WTC11 (cell line): Measurements from ENCODE around the gene AK3. TPM values are rescaled to one million over a fixed set of nuclear protein-coding genes. Genes with fewer than 3 reads are reported as not detected.

Experiments used
- ATAC-seq: fragments of 200-7000 bp; cut with Tn5 transposase; 2 replicates; pipeline ENCODE4 v1.10.0; 2021; ENCODE audit warnings: mild to moderate bottlenecking, moderate library complexity
- CTCF ChIA-PET: fragments of 300-600 bp; sonication (Branson Sonifier 250); formaldehyde crosslinking; loops from one replicate; lab custom pipeline; 2021; ENCODE audit warnings: antibody characterized with exemption; lab: Charles Lee
- POLR2A ChIA-PET: fragments of 350-600 bp; sonication (Branson Sonifier 250); formaldehyde crosslinking; loops from one replicate; lab custom pipeline; 2021; ENCODE audit warnings: antibody characterized with exemption; lab: Charles Lee
- DNase-seq: peaks from one replicate; pipeline ENCODE4 v3.0.0; 2021; ENCODE audit warnings: low spot score
- H3K27ac Mint-ChIP-seq: 2 replicates; pipeline ENCODE4 v1.8.0; 2021; ENCODE audit warnings: mixed read lengths
- H3K27me3 Mint-ChIP-seq: 2 replicates; pipeline ENCODE4 v1.8.0; 2021; ENCODE audit warnings: low read depth, mild to moderate bottlenecking, moderate library complexity, mixed read lengths
- H3K36me3 Mint-ChIP-seq: 2 replicates; pipeline ENCODE4 v1.8.0; 2021; ENCODE audit warnings: mixed read lengths
- H3K4me1 Mint-ChIP-seq: 2 replicates; pipeline ENCODE4 v1.8.0; 2022; ENCODE audit warnings: mixed read lengths
- H3K4me3 Mint-ChIP-seq: 2 replicates; pipeline ENCODE4 v1.8.0; 2021; ENCODE audit warnings: mild to moderate bottlenecking, moderate library complexity, mixed read lengths
- H3K9me3 Mint-ChIP-seq: 2 replicates; pipeline ENCODE4 v1.8.0; 2021; ENCODE audit warnings: mixed read lengths
- AFF4 ChIP-seq: sonication (generic); formaldehyde crosslinking; IDR thresholded peaks from 2 replicates; pipeline ENCODE4 v1.8.1; 2023; ENCODE audit warnings: mild to moderate bottlenecking, missing genetic modification reagents, borderline replicate concordance
- E2F5 ChIP-seq: sonication (generic); formaldehyde crosslinking; IDR thresholded peaks from 2 replicates; pipeline ENCODE4 v1.8.1; 2022; ENCODE audit warnings: mild to moderate bottlenecking, moderate library complexity, missing genetic modification reagents
- FOXJ3 ChIP-seq: sonication (generic); formaldehyde crosslinking; IDR thresholded peaks from 2 replicates; pipeline ENCODE4 v1.9.0; 2021; ENCODE audit warnings: missing genetic modification reagents, mild to moderate bottlenecking, borderline replicate concordance
- NFYB ChIP-seq: sonication (generic); formaldehyde crosslinking; conservative IDR thresholded peaks from 2 replicates; pipeline ENCODE4 v1.8.0; 2022; ENCODE audit warnings: low read depth, missing genetic modification reagents
- NR2C2 ChIP-seq: sonication (generic); formaldehyde crosslinking; IDR thresholded peaks from 2 replicates; pipeline ENCODE4 v1.8.0; 2022; ENCODE audit warnings: mild to moderate bottlenecking, missing genetic modification reagents
- RORB ChIP-seq: fragments of 250-450 bp; sonication (Bioruptor Pico); IDR thresholded peaks from 2 replicates; pipeline ENCODE4 v1.9.0; 2021; ENCODE audit warnings: mild to moderate bottlenecking
- TCF7 ChIP-seq: sonication (generic); formaldehyde crosslinking; IDR thresholded peaks from 2 replicates; pipeline ENCODE4 v1.8.0; 2022; ENCODE audit warnings: mild to moderate bottlenecking, low read depth, missing genetic modification reagents, moderate library complexity
- TEAD4 ChIP-seq: sonication (generic); formaldehyde crosslinking; IDR thresholded peaks from 2 replicates; pipeline ENCODE4 v1.8.0; 2022; ENCODE audit warnings: mild to moderate bottlenecking, missing genetic modification reagents
- total RNA-seq: library from RNA; stranded (reverse); gene quantifications from 3 replicates; pipeline ENCODE4 v1.2.3, GENCODE V29; 2021
- TF ChIP-seq, protein P1 (sequence below): sonication (generic); formaldehyde crosslinking; IDR thresholded peaks from 2 replicates; pipeline ENCODE4 v1.8.0; 2022; ENCODE audit warnings: mild to moderate bottlenecking, missing genetic modification reagents
- TF ChIP-seq, protein P2 (sequence below): fragments of 250-450 bp; sonication (Bioruptor Pico); IDR thresholded peaks from 2 replicates; pipeline ENCODE4 v1.8.0; 2021; ENCODE audit warnings: mild to moderate bottlenecking
- TF ChIP-seq, protein P3 (sequence below): sonication (generic); formaldehyde crosslinking; IDR thresholded peaks from 2 replicates; pipeline ENCODE4 v1.8.0; 2023; ENCODE audit warnings: missing genetic modification reagents, mild to moderate bottlenecking, borderline replicate concordance
- TF ChIP-seq, protein P4 (sequence below): sonication (generic); formaldehyde crosslinking; IDR thresholded peaks from 2 replicates; pipeline ENCODE4 v1.8.0; 2022; ENCODE audit warnings: mild to moderate bottlenecking, missing genetic modification reagents
- TF ChIP-seq, protein P5 (sequence below): sonication (generic); formaldehyde crosslinking; IDR thresholded peaks from 2 replicates; pipeline ENCODE4 v1.8.1; 2022; ENCODE audit warnings: mild to moderate bottlenecking, missing genetic modification reagents, moderate library complexity, borderline replicate concordance

AK3 gene
- total RNA-seq, 1 experiment from 2014 or later = 28.5 TPM

GRCh38 chr9:4661611-4662010, 79.4 kb downstream of the AK3 start:
- ChIA-PET CTCF (interaction anchor here (0.7 to 1.8 kb wide), 7 partner anchors 15 to 211 kb away, joined by 3 to 13 read pairs (median 4); partner anchors contain the start of genes AK3 and CDC37L1), POLR2A (interaction anchor here (3.4 kb wide), 1 partner anchor 18 kb away, joined by 14 read pairs; the partner anchor contains the start of gene CDC37L1)
- Mint-ChIP-seq H3K4me1 (peaks cover 65% of the 10 kb centered on the region), H3K36me3 (peaks cover 5% of the 10 kb centered on the region), H3K27me3 (no peaks in the 10 kb centered on the region), H3K9me3 (peaks cover 5% of the 10 kb centered on the region; the same call in 1 of the 2 replicates), H3K4me3 (peak overlapping the region; percentile 82), H3K27ac (peak overlapping the region; percentile 71)
- ATAC-seq (peak; percentile 1; the same call in 1 of the 2 replicates), DNase-seq (no peak)
- TF ChIP-seq NFYB (CRISPR knock-in tag) = no peak
- TF ChIP-seq TCF7 (CRISPR knock-in tag) = no peak
- TF ChIP-seq, protein P1, sequence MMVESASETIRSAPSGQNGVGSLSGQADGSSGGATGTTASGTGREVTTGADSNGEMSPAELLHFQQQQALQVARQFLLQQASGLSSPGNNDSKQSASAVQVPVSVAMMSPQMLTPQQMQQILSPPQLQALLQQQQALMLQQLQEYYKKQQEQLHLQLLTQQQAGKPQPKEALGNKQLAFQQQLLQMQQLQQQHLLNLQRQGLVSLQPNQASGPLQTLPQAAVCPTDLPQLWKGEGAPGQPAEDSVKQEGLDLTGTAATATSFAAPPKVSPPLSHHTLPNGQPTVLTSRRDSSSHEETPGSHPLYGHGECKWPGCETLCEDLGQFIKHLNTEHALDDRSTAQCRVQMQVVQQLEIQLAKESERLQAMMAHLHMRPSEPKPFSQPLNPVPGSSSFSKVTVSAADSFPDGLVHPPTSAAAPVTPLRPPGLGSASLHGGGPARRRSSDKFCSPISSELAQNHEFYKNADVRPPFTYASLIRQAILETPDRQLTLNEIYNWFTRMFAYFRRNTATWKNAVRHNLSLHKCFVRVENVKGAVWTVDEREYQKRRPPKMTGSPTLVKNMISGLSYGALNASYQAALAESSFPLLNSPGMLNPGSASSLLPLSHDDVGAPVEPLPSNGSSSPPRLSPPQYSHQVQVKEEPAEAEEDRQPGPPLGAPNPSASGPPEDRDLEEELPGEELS (CRISPR knock-in tag) = no peak
- TF ChIP-seq FOXJ3 (CRISPR knock-in tag) = no peak
- no peak for TF ChIP-seq TEAD4 (CRISPR knock-in tag)
- no peak for TF ChIP-seq AFF4 (CRISPR knock-in tag)
- TF ChIP-seq, protein P2, sequence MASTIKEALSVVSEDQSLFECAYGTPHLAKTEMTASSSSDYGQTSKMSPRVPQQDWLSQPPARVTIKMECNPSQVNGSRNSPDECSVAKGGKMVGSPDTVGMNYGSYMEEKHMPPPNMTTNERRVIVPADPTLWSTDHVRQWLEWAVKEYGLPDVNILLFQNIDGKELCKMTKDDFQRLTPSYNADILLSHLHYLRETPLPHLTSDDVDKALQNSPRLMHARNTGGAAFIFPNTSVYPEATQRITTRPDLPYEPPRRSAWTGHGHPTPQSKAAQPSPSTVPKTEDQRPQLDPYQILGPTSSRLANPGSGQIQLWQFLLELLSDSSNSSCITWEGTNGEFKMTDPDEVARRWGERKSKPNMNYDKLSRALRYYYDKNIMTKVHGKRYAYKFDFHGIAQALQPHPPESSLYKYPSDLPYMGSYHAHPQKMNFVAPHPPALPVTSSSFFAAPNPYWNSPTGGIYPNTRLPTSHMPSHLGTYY = no peak
- TF ChIP-seq NR2C2 (CRISPR knock-in tag) = no peak

DNA sequence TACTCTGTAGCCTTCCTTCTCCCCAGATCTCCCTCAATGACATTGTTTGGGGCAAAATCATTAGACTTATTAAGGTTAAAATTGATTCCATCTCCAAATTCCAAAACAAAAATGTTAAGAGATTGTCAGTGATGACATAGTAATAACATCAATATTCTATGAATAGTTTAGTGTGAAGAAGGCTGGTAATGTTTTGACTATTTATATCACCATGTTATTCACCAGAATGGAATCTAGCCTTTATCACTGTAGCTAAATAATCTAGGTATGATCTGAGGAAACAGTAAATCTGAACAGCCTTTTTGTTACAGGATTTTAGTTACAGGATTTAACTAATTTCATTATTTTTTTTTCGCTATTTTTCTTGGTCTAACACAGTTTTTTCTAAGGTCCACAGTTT, 79.8 kb downstream of the AK3 start:
- H3K4me1 Mint-ChIP-seq = peaks cover 65% of the 10 kb centered on the region
- peaks cover 5% of the 10 kb centered on the region; the same call in 1 of the 2 replicates for H3K9me3 Mint-ChIP-seq
- DNase-seq (no peak), ATAC-seq (no peak)
- peak overlapping the region; percentile 71; the same call in 1 of the 2 replicates for H3K27ac Mint-ChIP-seq
- ChIA-PET CTCF (interaction anchor here (1.0 to 1.8 kb wide), 3 partner anchors 18 to 170 kb away, joined by 4 to 13 read pairs (median 8); partner anchors contain the start of gene CDC37L1), POLR2A (interaction anchor here (3.4 kb wide), 1 partner anchor 18 kb away, joined by 14 read pairs; the partner anchor contains the start of gene CDC37L1)
- H3K36me3 Mint-ChIP-seq = peaks cover 5% of the 10 kb centered on the region
- peak overlapping the region; percentile 82 for H3K4me3 Mint-ChIP-seq
- no peaks in the 10 kb centered on the region for H3K27me3 Mint-ChIP-seq
- no peak for TF ChIP-seq E2F5 (CRISPR knock-in tag)
- no peak for TF ChIP-seq RORB
- no peak for TF ChIP-seq AFF4 (CRISPR knock-in tag)
- TF ChIP-seq, protein P3, sequence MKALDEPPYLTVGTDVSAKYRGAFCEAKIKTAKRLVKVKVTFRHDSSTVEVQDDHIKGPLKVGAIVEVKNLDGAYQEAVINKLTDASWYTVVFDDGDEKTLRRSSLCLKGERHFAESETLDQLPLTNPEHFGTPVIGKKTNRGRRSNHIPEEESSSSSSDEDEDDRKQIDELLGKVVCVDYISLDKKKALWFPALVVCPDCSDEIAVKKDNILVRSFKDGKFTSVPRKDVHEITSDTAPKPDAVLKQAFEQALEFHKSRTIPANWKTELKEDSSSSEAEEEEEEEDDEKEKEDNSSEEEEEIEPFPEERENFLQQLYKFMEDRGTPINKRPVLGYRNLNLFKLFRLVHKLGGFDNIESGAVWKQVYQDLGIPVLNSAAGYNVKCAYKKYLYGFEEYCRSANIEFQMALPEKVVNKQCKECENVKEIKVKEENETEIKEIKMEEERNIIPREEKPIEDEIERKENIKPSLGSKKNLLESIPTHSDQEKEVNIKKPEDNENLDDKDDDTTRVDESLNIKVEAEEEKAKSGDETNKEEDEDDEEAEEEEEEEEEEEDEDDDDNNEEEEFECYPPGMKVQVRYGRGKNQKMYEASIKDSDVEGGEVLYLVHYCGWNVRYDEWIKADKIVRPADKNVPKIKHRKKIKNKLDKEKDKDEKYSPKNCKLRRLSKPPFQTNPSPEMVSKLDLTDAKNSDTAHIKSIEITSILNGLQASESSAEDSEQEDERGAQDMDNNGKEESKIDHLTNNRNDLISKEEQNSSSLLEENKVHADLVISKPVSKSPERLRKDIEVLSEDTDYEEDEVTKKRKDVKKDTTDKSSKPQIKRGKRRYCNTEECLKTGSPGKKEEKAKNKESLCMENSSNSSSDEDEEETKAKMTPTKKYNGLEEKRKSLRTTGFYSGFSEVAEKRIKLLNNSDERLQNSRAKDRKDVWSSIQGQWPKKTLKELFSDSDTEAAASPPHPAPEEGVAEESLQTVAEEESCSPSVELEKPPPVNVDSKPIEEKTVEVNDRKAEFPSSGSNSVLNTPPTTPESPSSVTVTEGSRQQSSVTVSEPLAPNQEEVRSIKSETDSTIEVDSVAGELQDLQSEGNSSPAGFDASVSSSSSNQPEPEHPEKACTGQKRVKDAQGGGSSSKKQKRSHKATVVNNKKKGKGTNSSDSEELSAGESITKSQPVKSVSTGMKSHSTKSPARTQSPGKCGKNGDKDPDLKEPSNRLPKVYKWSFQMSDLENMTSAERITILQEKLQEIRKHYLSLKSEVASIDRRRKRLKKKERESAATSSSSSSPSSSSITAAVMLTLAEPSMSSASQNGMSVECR (CRISPR knock-in tag) = no peak
- TF ChIP-seq, protein P4, sequence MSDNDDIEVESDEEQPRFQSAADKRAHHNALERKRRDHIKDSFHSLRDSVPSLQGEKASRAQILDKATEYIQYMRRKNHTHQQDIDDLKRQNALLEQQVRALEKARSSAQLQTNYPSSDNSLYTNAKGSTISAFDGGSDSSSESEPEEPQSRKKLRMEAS = no peak
- TF ChIP-seq, protein P5, sequence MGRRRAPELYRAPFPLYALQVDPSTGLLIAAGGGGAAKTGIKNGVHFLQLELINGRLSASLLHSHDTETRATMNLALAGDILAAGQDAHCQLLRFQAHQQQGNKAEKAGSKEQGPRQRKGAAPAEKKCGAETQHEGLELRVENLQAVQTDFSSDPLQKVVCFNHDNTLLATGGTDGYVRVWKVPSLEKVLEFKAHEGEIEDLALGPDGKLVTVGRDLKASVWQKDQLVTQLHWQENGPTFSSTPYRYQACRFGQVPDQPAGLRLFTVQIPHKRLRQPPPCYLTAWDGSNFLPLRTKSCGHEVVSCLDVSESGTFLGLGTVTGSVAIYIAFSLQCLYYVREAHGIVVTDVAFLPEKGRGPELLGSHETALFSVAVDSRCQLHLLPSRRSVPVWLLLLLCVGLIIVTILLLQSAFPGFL = no peak
